Activated CD8-positive, alpha-beta T cell treated with anti-CD3 and anti-CD28 coated beads for 36 hours (primary cell): Measurements from ENCODE around the gene ABCG5. TPM values are rescaled to one million over a fixed set of nuclear protein-coding genes. Genes with fewer than 3 reads are reported as not detected.

Experiments
- ATAC-seq: fragments of 200-7000 bp; cut with Tn5 transposase; one replicate; pipeline ENCODE4 v1.10.0; 2021; ENCODE audit warnings: mild to moderate bottlenecking, moderate library complexity
- CTCF ChIA-PET: fragments of 350-600 bp; sonication (Branson Sonifier 250); formaldehyde crosslinking; loops from one replicate; lab custom pipeline; 2021; ENCODE audit warnings: antibody characterized with exemption; lab: Charles Lee
- POLR2A ChIA-PET: fragments of 350-600 bp; sonication (Branson Sonifier 250); formaldehyde crosslinking; loops from one replicate; lab custom pipeline; 2021; ENCODE audit warnings: antibody characterized with exemption; lab: Charles Lee
- DNase-seq: peaks from one replicate; pipeline ENCODE4 v3.0.0-alpha.2; 2020
- H3K27ac Mint-ChIP-seq: one replicate; pipeline ENCODE4 v1.8.0; 2021; ENCODE audit warnings: mild to moderate bottlenecking, mixed read lengths
- H3K27me3 Mint-ChIP-seq: one replicate; pipeline ENCODE4 v1.8.0; 2021; ENCODE audit warnings: mixed read lengths
- H3K36me3 Mint-ChIP-seq: one replicate; pipeline ENCODE4 v1.8.0; 2021; ENCODE audit warnings: low read depth, mixed read lengths
- H3K4me1 Mint-ChIP-seq: one replicate; pipeline ENCODE4 v1.8.0; 2021; ENCODE audit warnings: low read depth, mixed read lengths
- H3K4me3 Mint-ChIP-seq: one replicate; pipeline ENCODE4 v1.8.0; 2021; ENCODE audit warnings: mild to moderate bottlenecking, moderate library complexity, mixed read lengths
- H3K9me3 Mint-ChIP-seq: one replicate; pipeline ENCODE4 v1.8.0; 2021; ENCODE audit warnings: mixed read lengths
- CTCF ChIP-seq: fragments of 200-600 bp; IDR thresholded peaks from one replicate; pipeline ENCODE4 v1.8.0; 2022; ENCODE audit warnings: antibody characterized with exemption, mild to moderate bottlenecking
- intact Hi-C: fragments of 100-400 bp; cut with micrococcal nuclease; formaldehyde crosslinking; loops from one replicate; pipeline ENCODE4 v1.10.0; 2022
- total RNA-seq, 2 experiments: library from RNA; stranded (reverse); gene quantifications; one replicate each; pipeline ENCODE4 v1.2.3, GENCODE V29; 2021

Gene ABCG5
- total RNA-seq, 2 experiments from 2014 or later = not detected

- Mint-ChIP-seq H3K4me3 (no peak overlapping the region), H3K9me3 (no peaks in the 10 kb centered on the region), H3K27me3 (no peaks in the 10 kb centered on the region), H3K4me1 (no peaks in the 10 kb centered on the region), H3K36me3 (no peaks in the 10 kb centered on the region), H3K27ac (no peak overlapping the region)
- POLR2A ChIA-PET = no interaction called here
- intact Hi-C loops = no loop called here
- ATAC-seq (no peak), DNase-seq (no peak)
- CTCF ChIA-PET = no interaction called here
- TF ChIP-seq CTCF = no peak
These were observed 1.3 kb upstream of the ABCG5 start for GRCh38 chr2:43839776-43840564.

- Mint-ChIP-seq H3K4me3 (no peak overlapping the region), H3K36me3 (no peaks in the 10 kb centered on the region), H3K27me3 (no peaks in the 10 kb centered on the region), H3K9me3 (no peaks in the 10 kb centered on the region), H3K27ac (no peak overlapping the region), H3K4me1 (no peaks in the 10 kb centered on the region)
- DNase-seq = no peak
- CTCF ChIA-PET = no interaction called here
- ATAC-seq = no peak
- intact Hi-C loops = no loop called here
- POLR2A ChIA-PET = no interaction called here
- no peak for TF ChIP-seq CTCF
These were observed 644 bp downstream of the ABCG5 start for GRCh38 chr2:43837831-43838559.

- ATAC-seq = no peak
- ChIA-PET CTCF (no interaction called here), POLR2A (no interaction called here)
- no peak for DNase-seq
- Mint-ChIP-seq H3K4me3 (no peak overlapping the region), H3K27me3 (no peaks in the 10 kb centered on the region), H3K4me1 (no peaks in the 10 kb centered on the region), H3K9me3 (no peaks in the 10 kb centered on the region), H3K27ac (no peak overlapping the region), H3K36me3 (no peaks in the 10 kb centered on the region)
- TF ChIP-seq CTCF = no peak
- intact Hi-C loops = no loop called here
These were observed 1.6 kb downstream of the ABCG5 start for GRCh38 chr2:43837033-43837432.

GRCh38 chr2:43832457-43832856 lies 6.2 kb downstream of the ABCG5 start:
- Mint-ChIP-seq H3K4me3 (no peak overlapping the region), H3K27me3 (peaks cover 18% of the 10 kb centered on the region), H3K27ac (no peak overlapping the region), H3K4me1 (peaks cover 2% of the 10 kb centered on the region), H3K36me3 (no peaks in the 10 kb centered on the region), H3K9me3 (no peaks in the 10 kb centered on the region)
- TF ChIP-seq CTCF = no peak
- CTCF ChIA-PET = no interaction called here
- intact Hi-C loops = no loop called here
- ATAC-seq = no peak
- DNase-seq = no peak
- POLR2A ChIA-PET = no interaction called here
